ENCODE results near the gene AZI2.

Gene AZI2, protein sequence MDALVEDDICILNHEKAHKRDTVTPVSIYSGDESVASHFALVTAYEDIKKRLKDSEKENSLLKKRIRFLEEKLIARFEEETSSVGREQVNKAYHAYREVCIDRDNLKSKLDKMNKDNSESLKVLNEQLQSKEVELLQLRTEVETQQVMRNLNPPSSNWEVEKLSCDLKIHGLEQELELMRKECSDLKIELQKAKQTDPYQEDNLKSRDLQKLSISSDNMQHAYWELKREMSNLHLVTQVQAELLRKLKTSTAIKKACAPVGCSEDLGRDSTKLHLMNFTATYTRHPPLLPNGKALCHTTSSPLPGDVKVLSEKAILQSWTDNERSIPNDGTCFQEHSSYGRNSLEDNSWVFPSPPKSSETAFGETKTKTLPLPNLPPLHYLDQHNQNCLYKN

DNA sequence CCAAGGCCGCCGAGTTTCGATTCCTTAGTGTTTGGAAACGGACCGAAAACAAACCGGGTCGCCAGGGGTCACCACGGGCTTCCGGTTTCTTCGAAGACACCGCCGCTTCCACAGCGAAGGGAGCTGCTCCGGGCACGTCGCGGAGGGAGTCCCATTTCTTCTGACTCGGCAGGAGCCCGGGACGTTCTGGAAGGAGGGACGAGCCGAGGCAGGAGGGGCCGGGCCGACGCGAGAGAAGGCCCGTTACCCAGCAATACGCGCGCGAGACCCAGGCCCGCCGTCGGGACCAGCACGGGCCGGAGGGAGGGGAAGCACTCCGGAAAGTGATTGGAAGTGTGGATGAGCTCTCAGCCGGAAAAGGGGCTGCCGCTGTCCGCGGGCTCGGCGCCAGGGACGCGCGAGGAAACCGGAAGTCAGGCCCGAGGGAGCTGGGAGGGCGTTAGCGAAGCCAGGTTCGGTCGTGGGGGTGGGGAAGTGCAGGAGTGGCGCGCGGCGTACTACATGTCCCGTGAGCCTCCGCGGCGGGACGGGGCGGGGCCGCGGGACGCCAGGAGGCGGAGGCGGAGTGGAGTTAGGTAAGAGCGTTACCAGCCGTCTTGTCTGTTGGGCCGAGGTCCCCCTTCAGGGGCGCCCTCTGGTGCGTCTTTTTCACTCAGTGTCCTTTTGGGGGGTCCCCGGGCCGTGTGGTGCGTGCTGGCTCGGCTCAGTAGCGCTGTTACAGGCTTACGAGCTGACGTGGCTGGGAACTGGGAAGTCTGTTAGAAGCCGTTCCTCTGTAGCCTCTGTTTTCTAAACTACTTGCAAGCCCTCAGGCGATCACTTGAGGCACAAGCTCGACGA lies at the start of gene AZI2, which contains the start of gene ZCWPW2:
TSS of gene AZI2 (minus strand) at position 196 of the 840 bp plus-strand sequence. CDS start 8,207 bp downstream, outside the sequence.
TSS of gene ZCWPW2 (plus strand) at position 93 of the 840 bp plus-strand sequence. CDS start 64,348 bp downstream, outside the sequence.
- peak; percentile 98 for DNase-seq

DNA sequence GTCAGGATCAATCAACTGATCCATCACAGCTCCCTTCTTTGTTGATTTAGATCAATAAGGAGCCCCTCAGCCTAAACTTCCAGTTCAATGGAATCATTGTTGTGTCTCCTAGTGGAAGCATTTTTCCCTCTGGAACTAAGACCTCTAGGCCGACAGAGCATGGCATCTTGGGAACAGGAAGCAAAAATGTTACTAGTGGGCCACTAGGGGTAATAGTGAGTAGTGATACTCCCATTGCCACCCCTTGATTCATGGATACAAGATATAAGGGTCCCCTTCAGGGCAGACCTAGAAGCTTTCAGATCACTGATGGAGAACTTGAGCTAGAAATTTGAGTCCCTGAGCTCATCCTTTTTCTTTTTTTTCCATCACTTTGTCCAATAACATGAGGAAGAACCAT lies 40.4 kb upstream of the AZI2 start:
- no peak for DNase-seq

DNA sequence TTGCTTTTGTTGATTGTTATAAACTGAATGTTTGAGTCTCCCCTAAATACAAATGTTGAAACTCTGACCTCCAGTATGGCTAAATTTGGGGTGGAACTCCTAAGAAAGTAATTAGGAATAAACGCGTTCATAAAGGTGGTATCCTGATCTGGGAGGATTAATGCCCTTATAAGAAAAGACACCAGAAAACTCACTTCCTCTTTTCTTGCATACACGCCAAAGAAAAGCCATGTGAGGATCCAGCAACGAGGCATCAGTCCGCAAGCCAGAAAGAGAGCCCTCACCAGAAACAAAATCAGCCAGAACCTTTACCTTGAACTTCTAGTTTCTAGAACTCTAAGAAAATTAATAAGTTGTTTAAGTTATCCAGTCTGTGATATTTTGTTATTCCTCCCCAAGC lies 37.4 kb upstream of the AZI2 start:
- DNase-seq, result peak; percentile 2

DNA sequence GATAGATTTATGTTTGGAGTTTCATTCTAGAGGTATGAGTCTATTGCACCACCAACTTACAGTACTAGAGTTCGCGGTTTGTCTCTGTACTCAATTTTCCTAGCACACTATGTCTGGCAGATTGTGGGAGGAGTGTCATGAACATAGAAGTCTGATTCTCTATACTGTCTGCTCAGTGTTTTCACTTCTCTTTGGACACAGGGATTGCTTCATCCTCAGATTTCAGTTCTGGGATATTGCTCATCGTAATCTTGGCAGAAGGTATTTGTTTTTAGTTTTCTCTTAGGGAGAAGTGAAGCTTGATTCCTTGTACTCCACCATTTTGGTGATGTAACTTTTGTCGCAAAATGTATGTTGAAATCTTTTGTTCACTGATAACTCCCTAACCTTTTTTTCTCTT lies 27.8 kb upstream of the AZI2 start:
- no peak for DNase-seq

DNA sequence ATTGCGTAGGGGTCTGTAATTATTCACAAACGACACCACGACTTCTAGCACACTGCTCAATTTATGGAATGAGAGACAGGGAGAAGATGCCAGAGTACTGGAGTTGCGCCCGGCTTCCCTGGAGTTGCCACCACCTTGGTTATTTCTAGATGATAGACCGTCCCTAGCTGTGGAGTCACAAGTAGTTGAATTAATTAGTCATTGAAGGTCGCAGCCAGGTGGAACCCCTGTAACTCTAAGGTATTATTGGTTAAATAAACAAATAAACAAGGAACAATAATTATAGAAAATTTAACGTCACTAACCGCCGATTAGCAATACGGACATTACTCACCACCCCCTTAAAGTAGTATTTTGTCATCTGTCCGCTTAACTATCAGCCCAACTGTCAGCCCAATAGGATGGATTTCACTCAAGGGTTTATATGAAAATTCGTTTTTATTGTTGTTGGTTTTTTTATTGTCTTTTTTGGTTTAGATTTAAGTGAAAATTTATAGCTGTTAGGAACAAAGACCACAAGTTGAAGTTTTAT lies 911 bp upstream of the AZI2 start:
- DNase-seq, result no peak

DNA sequence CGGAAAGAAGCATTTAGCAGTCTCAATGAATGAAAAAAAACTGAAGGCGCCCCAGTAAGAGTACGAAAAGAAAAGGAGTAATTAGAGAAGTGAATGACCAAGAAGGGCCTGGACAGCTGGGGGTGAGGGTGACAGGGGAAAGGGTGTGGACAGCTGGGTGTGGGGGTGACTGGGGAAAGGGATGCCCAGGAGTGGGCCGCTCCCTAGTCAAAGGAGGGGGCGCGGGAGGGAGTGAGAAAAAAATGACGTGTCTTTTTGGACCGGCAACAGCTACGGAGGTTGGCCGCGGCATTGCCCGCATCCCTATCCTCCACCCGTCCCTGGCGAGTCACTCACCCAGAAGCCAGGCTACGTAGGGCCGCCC lies 377 bp downstream of the AZI2 start:
- DNase-seq, result no peak

DNA sequence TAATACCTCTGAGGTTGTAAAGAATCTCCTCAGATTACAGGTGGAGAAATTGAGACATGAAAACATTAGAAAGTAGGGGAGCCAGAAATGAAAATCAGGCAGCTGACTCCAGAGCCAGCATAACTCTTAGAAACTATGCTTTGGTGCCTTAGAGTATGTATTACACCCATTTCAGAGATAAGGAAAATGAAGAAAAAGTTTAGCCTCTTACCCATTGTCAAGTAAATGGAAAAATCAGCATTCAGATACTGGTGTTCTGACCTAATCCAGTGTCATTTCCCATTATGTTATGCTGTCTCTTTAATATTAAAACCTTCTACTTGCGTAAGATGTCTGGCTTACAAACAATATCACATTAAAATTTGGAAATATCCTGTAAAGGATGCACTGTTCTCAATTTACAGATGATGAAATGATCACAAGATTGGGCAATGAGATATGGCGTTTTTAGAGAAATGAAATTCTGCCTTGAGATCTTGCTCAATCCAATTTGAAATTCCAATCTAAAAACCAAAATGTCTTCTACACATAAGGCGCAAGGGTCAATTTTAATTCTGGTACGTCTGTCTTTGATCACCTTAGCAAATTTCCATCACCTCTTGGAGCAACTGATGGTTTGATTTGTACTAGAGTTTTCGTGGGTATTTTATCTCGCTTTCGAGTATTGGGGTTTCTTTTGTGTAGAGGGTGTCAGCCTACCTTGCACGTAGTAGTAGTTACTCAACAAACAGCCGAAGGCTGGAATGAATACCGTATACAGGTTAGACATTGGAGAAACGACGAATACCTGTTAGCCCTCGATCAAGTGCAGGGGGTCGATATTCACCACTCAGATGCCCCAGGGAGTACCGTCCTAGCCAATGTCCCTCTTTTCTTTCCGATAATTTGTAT lies 1.0 kb downstream of the AZI2 start:
- peak; percentile 74 for DNase-seq

DNA sequence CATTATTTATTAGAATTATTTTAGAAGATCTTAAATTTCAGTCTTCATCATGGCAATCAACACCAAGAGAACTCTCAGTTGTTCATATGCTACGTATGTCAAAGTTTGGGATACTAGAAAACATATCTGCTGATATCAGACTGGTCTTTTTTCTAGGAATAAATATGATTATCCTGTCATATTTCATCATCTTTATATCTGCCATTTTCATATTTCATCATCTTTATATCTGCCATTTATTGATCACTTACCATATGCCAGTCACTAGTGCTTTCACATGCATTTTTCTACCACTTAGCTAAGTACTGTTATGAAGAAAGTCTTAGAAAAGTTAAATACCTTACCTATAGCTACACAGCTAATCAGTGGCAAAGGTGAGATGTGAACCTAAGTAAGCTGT lies 2.9 kb downstream of the AZI2 start:
- DNase-seq, result no peak

DNA sequence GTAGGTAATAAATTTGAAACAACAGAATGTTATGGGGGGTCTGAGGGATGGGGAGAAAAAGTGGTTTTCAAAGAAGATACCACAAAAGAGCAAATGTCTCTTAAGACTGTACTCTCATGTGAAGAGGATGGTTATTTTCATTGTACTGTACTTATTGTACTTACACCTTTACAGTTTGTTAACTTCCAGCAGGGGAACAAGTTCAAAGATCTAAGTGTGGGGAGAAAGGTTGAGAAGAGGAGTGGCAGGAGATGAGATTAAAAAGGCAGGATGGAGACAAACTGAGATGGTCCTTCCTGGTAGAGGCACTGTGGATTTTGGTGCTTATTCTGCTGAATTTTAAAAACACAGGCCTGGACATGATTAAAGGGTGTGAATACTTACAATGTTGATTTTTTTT lies 5.5 kb downstream of the AZI2 start:
- DNase-seq, result no peak

DNA sequence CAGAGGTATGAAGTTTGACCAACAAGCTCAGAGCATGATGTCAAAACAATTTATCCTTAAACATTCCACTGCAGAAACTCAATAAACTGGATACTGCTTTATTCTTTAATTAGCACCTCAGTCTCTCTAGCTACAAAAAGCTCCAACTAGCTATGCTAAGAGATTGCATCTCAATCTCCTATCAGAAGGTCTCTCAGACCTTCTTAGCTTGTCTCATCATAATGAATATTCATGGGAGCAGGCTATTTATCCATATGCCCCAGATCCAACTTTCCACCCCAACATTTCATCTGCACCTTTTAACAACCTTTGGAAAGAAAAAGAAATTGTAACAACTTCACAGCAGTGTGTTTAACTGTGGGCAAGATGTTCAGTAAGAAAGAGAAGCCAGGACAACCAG lies 11.4 kb downstream of the AZI2 start:
- no peak for DNase-seq

DNA sequence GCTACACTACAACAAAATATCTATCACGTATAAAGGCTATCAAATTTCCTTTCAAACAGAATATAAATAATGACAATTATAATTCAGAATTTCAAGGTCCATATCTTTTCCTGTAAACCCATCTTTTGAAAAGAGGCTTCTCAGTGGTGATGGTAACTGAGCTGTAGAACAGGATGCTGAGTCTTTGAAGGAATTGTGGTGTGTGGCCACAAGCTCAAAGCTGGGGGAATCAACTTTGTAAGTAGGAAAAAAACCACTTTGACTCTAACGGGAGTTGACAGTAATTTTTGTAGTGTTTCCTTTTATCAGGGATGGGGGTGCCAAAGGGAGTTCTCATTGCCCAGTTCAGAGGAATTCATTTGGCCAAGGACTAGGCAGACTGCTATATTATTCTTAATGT lies 13.4 kb downstream of the AZI2 start:
- DNase-seq, result no peak

DNA sequence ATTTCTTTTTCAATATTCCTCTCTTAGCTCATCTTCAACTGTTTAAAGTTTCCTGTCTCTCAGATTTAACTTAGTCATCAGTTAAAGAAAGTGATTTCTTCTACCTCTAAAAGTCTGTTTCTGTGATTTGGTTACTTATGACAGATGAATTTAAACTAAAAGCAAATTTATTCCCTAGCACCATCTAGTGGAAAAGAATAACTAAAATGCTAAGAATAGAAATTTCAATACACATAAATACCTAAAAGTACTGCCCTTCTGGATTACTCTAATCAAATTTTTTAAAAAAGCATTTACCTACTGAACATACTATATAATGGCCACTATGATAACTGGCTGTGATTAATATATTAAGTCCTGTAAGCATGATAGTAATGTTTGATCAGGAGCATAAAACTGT lies 14.1 kb downstream of the AZI2 start:
- DNase-seq, result peak; percentile 22

DNA sequence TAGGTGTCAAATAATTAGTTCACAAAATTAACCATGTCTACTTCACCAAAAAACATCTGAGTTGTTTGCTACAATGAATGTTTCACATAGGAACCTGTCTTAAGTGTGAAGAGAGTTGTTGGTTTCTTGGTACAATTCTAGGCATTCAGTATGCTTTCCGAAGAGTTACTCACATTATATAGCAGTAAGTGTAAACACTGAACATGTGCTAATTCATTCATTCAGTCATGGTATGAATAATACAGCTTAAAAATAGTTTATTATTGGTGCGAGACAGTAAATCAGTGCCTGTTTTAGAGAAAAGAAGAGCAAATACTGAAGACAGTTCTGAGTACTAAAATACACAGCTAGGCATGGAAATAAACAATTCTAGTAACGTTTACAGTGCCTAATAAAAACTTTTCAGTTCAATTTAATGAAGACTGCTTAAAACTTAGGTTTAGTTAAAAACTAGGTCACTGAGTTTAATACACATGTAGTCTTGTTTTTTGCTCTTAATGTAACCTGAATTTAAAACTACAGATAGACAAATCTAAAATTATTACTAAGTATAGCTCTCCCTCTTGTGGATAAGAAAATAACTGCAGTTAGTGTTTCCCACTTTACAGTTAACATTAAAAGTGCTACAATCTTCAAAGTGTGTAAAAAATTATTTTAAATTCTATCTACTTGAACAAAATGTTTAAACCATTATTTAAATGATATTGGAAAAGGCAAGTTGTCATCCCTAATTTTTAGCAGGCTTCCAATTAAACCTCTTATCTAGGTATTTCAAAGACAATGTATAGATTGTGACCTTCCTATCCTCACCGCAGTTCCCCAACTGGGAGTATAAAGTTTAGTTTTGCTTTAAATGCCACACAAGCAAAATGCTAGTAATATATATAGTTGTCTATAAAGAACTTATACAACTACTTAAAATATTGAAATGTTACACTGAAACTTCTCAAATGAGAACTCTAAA lies 20.2 kb downstream of the AZI2 start:
- DNase-seq, result peak; percentile 66

DNA sequence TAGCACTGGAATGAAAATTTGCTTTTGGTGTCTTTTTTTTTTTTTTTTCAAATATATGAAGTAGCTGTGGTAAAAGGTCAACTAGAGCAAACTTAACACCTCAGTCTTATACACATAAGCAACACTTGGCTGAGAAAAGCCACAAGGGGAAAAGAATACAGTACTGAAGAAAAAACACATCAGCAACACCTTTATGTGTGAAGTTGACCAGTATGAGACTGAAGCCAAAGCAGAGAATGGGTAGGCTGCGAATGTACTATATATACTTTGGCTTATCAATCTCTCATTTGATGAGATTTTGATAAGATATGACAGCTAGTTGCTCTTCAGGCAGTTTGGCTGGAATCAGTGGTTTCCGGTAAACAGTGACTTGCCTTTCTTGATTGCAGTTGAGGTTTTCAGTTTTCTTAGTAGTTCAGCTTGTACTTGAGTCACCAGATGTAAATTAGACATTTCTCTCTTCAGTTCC lies 22.1 kb downstream of the AZI2 start:
- peak; percentile 73 for DNase-seq

DNA sequence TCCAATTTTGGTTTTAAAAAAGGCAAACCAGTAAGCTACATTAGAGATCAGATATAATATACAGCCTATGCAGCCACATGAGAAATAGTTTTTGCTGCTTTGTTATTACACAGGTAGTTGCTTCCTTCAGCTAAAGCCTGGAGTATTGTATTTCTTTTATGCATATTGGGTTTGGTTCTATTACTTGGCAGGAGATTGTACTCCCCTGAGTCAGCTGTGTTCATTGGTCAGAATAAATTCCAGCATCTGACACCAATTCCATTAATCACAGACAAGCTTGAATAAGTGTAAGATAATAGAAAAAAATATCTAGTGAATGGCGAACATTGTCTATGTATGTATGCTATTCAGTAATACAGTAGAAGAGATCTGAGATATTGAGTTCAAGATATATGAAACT lies 26.2 kb downstream of the AZI2 start:
- no peak for DNase-seq

DNA sequence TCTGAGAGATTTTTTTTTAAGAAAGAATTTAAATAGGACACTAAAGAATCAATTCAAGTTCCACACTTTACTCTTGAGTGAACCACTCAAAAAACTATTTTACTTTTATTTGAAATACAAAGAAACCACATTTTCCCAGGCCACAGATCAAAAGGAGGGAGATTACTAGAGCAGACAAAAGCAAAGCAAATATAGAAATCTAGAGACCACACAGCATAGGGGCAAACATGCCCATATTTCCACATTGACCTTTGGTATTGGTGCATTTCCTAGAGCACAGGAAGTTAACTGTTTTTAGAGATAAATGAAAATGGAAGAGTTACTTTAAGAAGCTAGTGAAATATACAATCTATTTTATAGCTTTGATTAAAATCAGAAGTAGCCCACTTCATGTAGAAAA lies 27.6 kb downstream of the AZI2 start:
- DNase-seq, result no peak

DNA sequence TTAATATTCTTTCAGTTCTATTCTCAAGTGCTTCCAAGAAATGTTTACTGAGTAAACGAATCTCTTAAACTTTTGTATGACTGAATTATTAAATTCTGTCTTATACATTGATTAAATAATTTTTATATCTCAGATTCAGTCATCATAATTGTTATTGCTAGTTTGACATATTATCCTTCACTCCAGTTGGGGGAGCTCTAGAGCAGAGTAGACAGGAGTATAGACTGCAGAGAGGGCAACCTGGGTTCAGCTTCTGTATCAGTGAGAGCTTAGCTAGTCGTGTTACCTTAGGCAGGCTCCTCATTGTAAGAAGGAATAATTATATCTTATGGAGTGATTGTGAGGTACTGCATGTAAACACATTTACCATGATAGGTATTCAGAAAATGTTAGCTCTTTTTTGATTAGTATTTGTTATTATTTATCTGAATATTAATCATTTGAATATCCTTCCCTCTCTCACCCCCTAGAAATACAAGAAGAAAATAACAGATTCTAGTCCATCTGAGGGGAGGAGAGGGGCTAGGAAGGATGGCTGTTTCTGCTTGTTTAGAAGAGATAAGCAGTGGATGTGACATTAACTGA lies 31.1 kb downstream of the AZI2 start:
- DNase-seq, result peak; percentile 83

DNA sequence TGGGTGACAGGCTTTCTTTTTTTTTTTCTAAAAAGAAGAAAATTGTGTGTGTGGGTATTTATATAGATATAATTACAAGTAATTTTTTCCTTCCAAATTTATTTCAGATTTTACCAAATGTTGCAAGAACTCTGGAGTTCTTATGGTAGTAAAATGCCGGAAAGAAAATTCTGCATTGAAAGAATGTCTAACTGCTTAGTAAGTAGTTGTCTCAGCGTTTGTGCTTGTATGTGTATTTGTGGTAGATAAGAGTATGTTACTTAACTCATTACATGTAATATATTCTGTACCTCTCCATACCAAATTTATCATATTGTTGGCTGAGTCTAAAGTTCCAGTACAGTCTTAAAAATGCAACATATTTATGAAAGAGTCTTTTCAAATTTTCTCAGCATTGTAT lies 32.4 kb downstream of the AZI2 start:
- no peak for DNase-seq

DNA sequence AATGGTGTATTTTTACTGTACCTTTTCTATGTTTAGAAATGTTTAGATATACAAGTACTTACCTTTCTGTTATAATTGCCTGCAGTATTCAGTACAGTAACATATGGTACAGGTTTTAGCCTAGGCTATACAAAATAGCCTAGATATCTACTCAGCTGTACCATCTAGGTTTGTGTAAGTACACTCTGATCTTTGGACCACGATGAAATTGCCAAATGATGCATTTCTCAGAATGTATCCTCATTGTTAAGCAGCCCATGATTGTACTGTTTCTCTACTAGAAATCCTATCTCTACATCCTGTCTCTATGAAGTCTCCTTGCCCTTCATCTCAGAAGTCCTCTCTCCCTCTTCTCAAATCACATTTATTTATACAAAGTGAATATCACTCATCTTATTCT lies 32.9 kb downstream of the AZI2 start:
- no peak for DNase-seq

DNA sequence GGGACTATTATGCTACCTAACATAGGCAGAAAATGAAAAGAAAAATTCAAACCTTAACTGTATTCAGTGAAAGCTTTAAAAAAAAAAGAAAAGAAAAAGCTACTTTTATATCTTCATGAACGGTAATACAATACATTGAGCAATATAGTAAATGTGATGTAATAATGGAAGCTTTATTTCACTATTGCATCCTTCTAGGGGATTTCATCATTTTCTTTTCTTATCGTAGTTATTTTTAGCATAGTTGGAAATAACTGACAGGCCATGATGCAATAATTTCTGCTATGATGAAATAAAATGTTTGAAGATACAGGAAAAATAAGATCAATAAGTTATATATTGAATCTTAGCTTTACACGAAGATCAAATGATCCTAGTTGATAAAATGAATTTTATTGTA lies 40.4 kb downstream of the AZI2 start:
- peak; percentile 58 for DNase-seq

DNA sequence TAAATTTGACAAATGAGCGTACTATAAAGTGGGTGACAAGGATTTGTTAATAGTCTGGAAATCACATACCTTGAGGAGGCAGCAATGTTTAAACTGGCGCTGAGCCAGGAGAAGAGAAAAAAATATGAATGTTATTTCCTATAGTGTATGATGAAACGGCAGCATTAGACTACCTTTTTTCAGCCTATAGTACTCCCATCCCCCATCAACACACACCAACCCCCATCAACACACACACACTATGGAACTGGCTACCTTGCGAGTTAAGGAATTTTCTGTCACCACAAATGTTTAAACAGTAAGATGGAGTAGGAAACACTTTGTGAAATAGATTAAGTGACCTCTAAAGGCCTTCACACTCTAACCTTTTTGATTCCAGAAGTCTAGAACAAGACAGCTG lies 46.9 kb downstream of the AZI2 start:
- DNase-seq, result no peak

Data from hematopoietic multipotent progenitor cell treated with erythropoietin and hydrocortisone succinate and interleukin-3 and kit ligand, for 4 days (in vitro differentiated cells).